Natural killer cell treated with Interleukin-12 subunit alpha and Interleukin-12 subunit beta and Interleukin-15 and Interleukin-18, amount 100 ng/mL, for 72 hours (primary cell): ENCODE measurements around the gene RUFY1. TPM values are rescaled to one million over a fixed set of nuclear protein-coding genes. Genes with fewer than 3 reads are reported as not detected.
"Not testable (repeated sequence)": the region's sequence is repeated elsewhere in the genome, so short reads cannot be mapped to it uniquely, and the experiment has no call there.

ENCODE experiments used
- ATAC-seq, 2 donors: fragments of 150-1000 bp; cut with Tn5 transposase in 1 of 2; sonication (Bioruptor Pico), chemical (Tn5 transposase) in 1 of 2; 2 replicates each; pipeline ENCODE4 v1.10.0; 2021
- DNase-seq: peaks from one replicate; pipeline ENCODE4 v3.0.0; 2022; ENCODE audit warnings: low spot score
- H3K27ac Mint-ChIP-seq, 2 donors: 1 replicate in 1 of 2; 2 replicates in 1 of 2; pipeline ENCODE4 v1.8.0; 2022; ENCODE audit warnings: mixed read lengths in 2 of 2, mild to moderate bottlenecking in 1 of 2, moderate library complexity in 1 of 2
- H3K27me3 Mint-ChIP-seq, 2 donors: 1 replicate in 1 of 2; 2 replicates in 1 of 2; pipeline ENCODE4 v1.8.0; 2022; ENCODE audit warnings: mixed read lengths in 2 of 2
- H3K36me3 Mint-ChIP-seq: one replicate; pipeline ENCODE4 v1.8.0; 2022; ENCODE audit warnings: mixed read lengths
- H3K4me1 Mint-ChIP-seq, 2 donors: 1 replicate in 1 of 2; 2 replicates in 1 of 2; pipeline ENCODE4 v1.8.0; 2022; ENCODE audit warnings: low read depth in 2 of 2, mixed read lengths in 2 of 2, mild to moderate bottlenecking in 1 of 2
- H3K4me3 Mint-ChIP-seq: one replicate; pipeline ENCODE4 v1.8.0; 2022; ENCODE audit warnings: mixed read lengths
- H3K9me3 Mint-ChIP-seq: 2 replicates; pipeline ENCODE4 v1.8.0; 2022; ENCODE audit warnings: mixed read lengths
- total RNA-seq, 2 donors: library from RNA; stranded (reverse); gene quantifications; one replicate each; pipeline ENCODE4 v1.2.3, GENCODE V29; 2022

Gene RUFY1
- total RNA-seq, 2 donors from 2014 or later = 29.2 to 41.0 TPM

DNA sequence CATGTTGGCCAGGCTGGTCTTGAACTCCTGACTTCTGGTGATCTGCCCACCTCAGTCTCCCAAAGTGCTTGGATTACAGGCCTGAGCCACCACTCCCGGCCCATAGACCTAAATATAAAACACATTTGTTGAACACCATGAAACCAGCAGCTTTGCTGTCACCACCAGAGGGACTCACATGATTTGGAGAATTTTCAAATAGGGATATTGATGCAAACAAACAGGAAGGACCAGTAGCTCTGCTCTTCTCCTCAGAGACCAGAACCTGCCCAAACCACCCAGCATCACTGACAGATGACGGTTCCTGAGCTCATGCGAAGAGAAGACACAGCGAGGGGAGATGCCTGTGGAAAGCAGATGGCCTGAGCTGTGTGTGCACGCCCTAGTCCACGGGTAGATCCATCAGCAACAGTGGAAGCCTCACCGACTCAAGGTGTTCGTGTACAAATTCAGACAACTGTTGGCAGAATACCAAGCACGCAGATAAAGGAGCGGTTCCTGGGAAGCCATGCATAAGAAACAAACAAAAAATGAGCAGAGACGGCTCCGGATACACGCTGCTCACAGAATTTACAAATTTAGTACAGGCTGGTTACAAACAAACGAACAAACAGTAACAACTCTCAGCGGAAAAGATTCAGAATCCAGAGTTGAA lies 30.8 kb upstream of the RUFY1 start:
- not testable (repeated sequence) for H3K4me1 Mint-ChIP-seq, H3K9me3 Mint-ChIP-seq, DNase-seq, H3K27me3 Mint-ChIP-seq, H3K27ac Mint-ChIP-seq, H3K4me3 Mint-ChIP-seq, H3K36me3 Mint-ChIP-seq, ATAC-seq

DNA sequence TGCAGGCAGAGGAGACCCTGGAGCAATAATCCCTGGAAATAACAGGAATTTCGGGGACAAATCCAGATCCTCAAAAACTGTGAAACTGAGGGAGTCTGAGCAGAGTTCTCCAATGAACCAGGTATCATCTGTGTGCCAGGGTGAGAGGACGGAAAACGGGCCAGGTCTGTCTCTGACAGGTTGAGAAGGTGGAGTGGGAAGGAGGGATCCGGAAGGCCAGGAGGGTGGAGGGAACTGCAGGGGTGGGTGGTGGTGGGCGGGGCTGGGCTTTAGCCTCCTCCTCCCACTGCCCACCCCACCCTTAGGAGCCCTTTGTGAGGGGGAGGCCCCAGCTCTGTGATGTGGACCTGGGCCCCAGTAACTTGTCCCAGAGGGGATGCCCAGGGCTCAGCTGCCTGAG lies 28.2 kb upstream of the RUFY1 start:
- not testable (repeated sequence) for H3K36me3 Mint-ChIP-seq, H3K27ac Mint-ChIP-seq, H3K27me3 Mint-ChIP-seq, H3K4me3 Mint-ChIP-seq, DNase-seq, H3K9me3 Mint-ChIP-seq, H3K4me1 Mint-ChIP-seq, ATAC-seq

DNA sequence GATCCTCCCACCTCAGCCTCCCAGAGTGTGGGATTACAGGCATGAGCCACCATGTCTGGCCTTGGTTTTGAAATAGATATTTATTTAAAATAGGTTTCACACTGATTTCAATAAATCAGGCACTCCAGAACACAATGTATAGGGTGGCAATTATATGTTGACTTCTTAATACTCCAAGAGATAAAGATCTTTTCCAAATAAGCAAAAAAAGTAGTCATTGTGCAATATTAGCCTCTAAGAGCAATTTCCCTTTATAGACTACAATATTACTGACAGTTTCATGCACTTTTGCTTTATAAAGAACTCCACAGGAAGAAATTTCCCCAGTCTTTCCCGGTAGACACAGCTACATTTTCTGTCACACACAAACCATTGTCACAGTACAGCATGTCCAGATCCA lies 23.4 kb upstream of the RUFY1 start:
- no peaks in the 10 kb centered on the region for H3K36me3 Mint-ChIP-seq
- ATAC-seq (no peak), DNase-seq (no peak)
- peaks cover 0 to 5% of the 10 kb centered on the region in 2 donors for H3K4me1 Mint-ChIP-seq
- H3K4me3 Mint-ChIP-seq = no peak overlapping the region
- no peaks in the 10 kb centered on the region for H3K9me3 Mint-ChIP-seq
- H3K27ac Mint-ChIP-seq = no peak overlapping the region
- H3K27me3 Mint-ChIP-seq = no peaks in the 10 kb centered on the region

DNA sequence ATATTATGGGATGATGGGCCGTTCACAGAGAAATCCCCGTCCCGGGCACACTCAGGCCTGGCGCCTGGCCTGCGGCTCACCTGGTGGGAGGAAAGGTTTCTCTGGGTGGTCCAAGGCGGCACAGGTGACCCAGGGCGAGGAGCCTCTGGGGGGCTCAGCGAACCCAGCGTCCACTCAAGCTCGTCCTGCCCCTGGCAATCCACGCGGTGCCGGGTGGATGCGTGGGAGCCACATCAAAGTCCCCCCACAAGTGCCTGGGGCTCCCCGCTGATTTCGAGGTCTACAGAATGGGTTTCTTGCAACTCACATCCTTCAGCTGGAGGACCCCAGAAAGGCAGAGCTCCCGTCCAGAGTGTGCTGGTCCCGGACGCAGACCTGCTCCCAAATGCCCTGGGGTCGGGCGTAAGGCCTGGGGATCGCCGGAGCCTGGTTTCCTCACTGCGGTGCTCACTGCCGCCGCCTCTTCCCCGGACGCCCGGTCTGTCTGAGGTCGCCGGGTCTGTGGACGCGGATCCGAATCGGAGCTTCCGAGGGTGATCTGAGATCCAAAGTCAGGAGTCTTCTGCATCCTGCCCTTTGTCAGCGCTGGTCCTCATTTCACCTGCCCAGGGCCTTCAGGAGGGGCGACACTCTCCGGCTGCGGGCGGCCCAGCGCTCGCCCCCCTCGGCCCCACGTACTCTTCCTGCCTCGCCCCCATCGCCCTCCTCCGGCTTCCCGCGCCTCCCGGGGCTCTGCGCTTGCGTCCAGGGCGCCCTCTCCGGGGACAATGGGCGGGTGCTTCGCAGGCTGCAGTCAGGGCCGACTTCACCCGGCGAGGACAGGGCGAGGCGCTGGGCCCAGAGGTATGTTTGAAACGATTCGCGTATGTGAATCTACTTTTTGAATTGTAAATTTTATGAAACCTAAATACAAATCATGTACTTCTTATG lies 20.0 kb upstream of the RUFY1 start:
- Mint-ChIP-seq H3K9me3 (no peaks in the 10 kb centered on the region), H3K36me3 (no peaks in the 10 kb centered on the region), H3K4me3 (peak overlapping the region; percentile 62), H3K27ac (no peak overlapping the region), H3K4me1 (peaks cover 7 to 11% of the 10 kb centered on the region in 2 donors), H3K27me3 (no peaks in the 10 kb centered on the region)
- DNase-seq = peak; percentile 86
- ATAC-seq = peak; percentile 97 to 98

DNA sequence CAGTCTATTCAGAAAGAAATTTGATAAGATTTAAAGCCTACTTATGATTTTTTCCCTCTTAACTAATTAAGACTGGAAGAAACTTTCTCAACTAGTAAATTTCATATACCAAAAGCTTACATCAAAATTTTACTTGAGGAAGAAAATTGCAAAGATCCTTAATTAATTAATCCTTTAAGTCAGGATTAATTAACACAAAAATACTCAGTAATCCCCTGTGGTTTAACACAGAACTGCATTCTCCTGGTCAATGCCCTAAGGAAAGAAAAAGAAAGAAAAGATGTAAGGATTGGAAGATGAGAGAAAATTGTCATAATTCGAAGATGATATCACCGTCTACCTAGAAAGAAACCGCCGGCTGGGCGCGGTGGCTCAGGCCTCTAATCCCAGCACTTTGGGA lies 17.3 kb upstream of the RUFY1 start:
- H3K4me1 Mint-ChIP-seq = peaks cover 7 to 10% of the 10 kb centered on the region in 2 donors
- H3K27me3 Mint-ChIP-seq = no peaks in the 10 kb centered on the region
- no peak overlapping the region for H3K4me3 Mint-ChIP-seq
- no peak for DNase-seq
- no peaks in the 10 kb centered on the region for H3K36me3 Mint-ChIP-seq
- no peak overlapping the region for H3K27ac Mint-ChIP-seq
- ATAC-seq = no peak
- no peaks in the 10 kb centered on the region for H3K9me3 Mint-ChIP-seq

DNA sequence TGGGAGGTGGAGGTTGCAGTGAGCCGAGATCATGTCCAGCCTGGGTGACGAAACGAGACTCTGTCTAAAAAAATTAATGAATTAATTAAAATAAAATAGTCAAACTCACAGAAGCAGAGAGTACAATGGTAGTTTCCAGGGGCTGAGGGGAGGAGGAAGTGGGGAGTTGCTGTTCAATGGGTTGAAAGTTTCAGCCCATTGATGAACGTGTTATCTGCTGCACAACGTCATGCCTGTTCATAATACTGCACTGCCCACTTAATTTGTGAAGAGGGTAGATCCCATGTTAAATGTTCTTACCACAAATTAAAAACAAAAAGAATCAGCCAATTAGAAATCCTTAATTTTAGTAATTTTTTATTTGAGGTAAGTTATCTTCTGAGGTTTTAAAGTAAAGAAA lies 16.4 kb upstream of the RUFY1 start:
- ATAC-seq (no peak), DNase-seq (no peak)
- Mint-ChIP-seq H3K27ac (no peak overlapping the region), H3K9me3 (no peaks in the 10 kb centered on the region), H3K4me1 (peaks cover 7 to 10% of the 10 kb centered on the region in 2 donors), H3K4me3 (peak overlapping the region; percentile 68), H3K36me3 (no peaks in the 10 kb centered on the region), H3K27me3 (no peaks in the 10 kb centered on the region)

DNA sequence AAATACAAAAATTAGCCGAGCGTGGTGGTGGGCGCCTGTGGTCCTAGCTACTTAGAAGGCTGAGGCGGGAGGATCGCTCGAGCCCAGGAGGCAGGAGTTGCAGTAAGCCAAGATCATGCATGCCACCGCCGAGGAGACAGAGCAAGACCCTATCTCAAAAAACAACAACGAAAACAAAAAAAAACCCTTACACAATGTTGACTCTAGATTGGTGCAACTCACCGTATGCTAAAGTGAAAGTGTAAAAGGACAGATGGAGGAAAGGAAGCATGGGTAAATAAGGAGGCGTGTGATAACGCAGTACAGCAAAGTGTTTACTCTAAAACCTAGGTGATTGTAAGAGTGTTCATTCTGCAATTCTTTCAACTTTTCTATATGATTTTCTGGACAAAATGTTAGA lies 15.9 kb upstream of the RUFY1 start:
- DNase-seq = no peak
- H3K27ac Mint-ChIP-seq = no peak overlapping the region
- no peaks in the 10 kb centered on the region for H3K9me3 Mint-ChIP-seq
- ATAC-seq = no peak
- peaks cover 7 to 10% of the 10 kb centered on the region in 2 donors for H3K4me1 Mint-ChIP-seq
- no peaks in the 10 kb centered on the region for H3K36me3 Mint-ChIP-seq
- H3K4me3 Mint-ChIP-seq = peak overlapping the region; percentile 68
- no peaks in the 10 kb centered on the region for H3K27me3 Mint-ChIP-seq

DNA sequence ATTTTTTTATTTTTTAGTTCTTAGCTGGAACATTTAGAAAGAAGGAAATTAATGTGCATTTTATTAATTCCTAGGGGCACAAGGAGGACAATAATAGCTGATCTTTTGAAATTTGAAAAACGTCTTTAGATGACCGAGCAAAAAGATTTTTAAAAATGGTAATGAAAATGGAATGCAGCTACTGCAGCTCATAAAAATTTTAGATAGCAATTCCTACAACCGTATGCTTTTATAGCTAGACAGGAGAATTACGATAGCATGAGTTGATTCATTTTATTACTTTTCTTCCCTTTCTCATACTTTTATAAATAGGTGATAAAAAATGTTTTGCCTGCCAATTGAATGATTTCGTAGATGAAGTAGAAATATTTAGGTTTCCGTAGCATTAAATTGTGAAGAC lies 13.7 kb upstream of the RUFY1 start:
- DNase-seq = no peak
- no peak for ATAC-seq
- Mint-ChIP-seq H3K36me3 (no peaks in the 10 kb centered on the region), H3K4me3 (no peak overlapping the region), H3K27me3 (no peaks in the 10 kb centered on the region), H3K9me3 (no peaks in the 10 kb centered on the region), H3K4me1 (peaks cover 7 to 8% of the 10 kb centered on the region in 2 donors), H3K27ac (no peak overlapping the region)

DNA sequence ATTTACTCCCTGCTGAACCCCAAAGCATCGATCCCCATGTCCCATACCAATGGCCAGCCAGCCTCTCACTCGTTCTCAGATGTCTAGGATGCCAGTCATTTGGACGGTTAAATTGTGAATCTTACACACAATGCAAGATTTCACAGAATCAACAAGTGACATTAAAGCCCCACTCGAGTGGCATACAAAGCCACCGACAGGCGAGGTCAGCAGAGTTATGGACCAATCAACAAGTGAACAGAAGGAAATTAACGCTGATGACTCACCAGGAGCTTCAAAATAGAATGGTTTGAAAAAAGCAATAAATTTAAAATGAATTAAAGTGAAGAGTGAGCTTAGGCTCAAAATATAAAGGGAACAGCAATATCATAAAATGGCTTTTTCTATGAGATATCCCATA lies 8.2 kb upstream of the RUFY1 start:
- H3K4me1 Mint-ChIP-seq = no peaks in the 10 kb centered on the region
- no peak for ATAC-seq
- no peak overlapping the region for H3K27ac Mint-ChIP-seq
- DNase-seq = no peak
- no peaks in the 10 kb centered on the region for H3K27me3 Mint-ChIP-seq
- H3K4me3 Mint-ChIP-seq = no peak overlapping the region
- no peaks in the 10 kb centered on the region for H3K36me3 Mint-ChIP-seq
- no peaks in the 10 kb centered on the region for H3K9me3 Mint-ChIP-seq

DNA sequence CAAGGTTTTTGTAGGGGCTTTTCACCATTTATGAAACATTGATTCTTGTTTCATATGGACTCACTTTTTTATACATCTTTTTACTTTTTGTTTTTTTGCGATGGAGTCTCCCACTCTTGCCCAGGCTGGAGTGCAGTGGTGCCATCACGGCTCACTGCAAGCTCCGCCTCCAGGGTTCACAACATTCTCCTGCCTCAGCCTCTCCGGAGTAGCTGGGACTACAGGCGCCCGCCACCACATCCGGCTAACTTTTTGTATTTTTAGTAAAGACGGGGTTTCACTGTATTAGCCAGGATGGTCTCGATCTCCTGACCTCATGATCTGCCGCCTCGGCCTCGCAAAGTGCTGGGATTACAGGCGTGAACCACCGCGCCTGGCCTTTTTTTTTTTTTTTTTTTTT lies 7.1 kb upstream of the RUFY1 start:
- not testable (repeated sequence) for H3K4me3 Mint-ChIP-seq, H3K4me1 Mint-ChIP-seq, H3K36me3 Mint-ChIP-seq, H3K9me3 Mint-ChIP-seq, DNase-seq, H3K27me3 Mint-ChIP-seq, ATAC-seq, H3K27ac Mint-ChIP-seq

DNA sequence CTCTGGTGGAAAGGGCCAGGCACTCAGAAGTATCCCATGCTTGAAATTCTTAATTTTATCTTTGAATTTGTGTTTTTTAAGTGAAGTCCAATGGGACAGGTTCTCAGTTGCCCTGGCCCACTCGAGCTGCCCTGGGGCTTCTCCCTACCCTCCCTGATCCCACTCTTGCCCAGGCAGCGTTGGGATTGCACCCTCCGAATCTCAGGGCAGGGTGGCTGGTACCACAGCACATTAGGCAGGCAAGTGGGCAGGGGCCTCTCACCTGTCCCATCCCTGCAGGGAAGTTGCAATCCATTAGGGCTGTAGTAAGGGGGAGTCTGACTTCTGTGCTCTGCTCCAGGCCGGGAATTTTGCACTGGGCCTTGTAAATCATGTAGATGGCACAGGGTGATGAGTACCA lies 2.7 kb downstream of the RUFY1 start:
- ATAC-seq = no peak
- Mint-ChIP-seq H3K27me3 (no peaks in the 10 kb centered on the region), H3K27ac (no peak overlapping the region), H3K36me3 (peaks cover 5% of the 10 kb centered on the region), H3K9me3 (no peaks in the 10 kb centered on the region), H3K4me3 (no peak overlapping the region), H3K4me1 (peaks cover 11 to 22% of the 10 kb centered on the region in 2 donors)
- no peak for DNase-seq

DNA sequence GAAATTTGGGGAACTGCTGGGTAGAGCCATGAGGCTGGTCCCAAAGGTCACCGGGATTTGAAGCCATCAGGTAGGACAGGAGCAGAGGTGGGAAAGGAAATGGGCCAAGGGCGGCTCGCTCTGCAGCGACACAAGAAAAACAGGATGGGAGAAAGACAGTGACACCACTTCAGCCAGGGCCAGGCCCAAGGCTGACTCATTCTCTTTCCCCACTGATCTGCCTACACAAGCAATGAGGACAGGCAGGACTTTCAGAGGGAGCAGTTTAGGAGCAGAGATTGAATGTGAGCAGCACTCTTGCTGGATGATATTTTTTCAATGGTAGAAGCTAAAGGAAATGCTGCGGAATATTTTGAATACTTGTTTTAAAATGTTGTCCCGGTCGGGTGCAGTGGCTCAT lies 3.5 kb downstream of the RUFY1 start:
- Mint-ChIP-seq H3K36me3 (peaks cover 5% of the 10 kb centered on the region), H3K9me3 (no peaks in the 10 kb centered on the region), H3K4me1 (peaks cover 17 to 24% of the 10 kb centered on the region in 2 donors), H3K27me3 (no peaks in the 10 kb centered on the region), H3K4me3 (no peak overlapping the region), H3K27ac (peak overlapping the region in 1 of 2 donors; percentile 38)
- DNase-seq (no peak), ATAC-seq (no peak)

DNA sequence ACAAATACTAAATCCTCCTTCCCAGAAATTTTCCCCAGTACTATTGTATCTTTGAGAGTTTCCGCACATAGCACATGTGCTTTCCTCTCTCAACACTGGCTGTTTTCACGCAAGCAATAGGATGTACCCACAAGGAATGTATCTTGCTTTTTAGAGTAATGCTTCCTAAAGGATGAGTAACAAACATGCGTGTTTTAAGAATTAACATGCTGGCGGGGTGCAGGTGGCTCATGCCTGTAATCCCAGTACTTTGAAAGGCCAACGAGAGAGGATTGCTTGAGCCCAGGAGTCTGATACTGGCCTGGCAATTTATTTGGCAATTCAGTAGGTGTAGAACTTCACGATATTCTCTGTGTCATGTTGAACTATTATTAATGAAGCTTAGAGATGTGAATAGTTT lies 4.6 kb downstream of the RUFY1 start:
- peaks cover 17 to 26% of the 10 kb centered on the region in 2 donors for H3K4me1 Mint-ChIP-seq
- no peak overlapping the region for H3K4me3 Mint-ChIP-seq
- H3K27ac Mint-ChIP-seq = no peak overlapping the region
- DNase-seq (no peak), ATAC-seq (no peak)
- H3K27me3 Mint-ChIP-seq = no peaks in the 10 kb centered on the region
- no peaks in the 10 kb centered on the region for H3K9me3 Mint-ChIP-seq
- peaks cover 3% of the 10 kb centered on the region for H3K36me3 Mint-ChIP-seq

DNA sequence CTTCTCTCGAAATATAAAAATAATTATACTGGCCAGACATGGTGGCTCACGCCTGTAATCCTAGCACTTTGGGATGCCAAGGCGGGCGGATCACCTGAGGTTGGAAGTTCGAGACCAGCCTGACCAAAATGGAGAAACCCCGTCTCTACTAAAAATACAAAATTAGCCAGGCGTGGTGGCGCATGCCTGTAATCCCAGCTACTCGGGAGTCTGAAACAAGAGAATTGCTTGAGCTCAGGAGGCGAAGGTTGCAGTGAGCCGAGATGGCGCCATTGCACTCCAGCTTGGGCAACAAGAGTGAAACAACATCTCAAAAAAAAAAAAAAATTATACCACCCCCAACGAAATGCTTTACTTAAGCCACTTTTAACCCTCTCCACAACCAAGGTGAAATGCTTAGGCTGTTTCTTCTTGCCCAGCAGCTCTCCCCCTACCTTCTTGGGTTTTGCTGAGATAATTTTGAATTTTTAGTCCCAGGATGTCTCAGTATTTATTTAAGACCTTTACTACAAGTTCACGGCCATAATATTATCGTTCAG lies 8.0 kb downstream of the RUFY1 start:
- H3K36me3 Mint-ChIP-seq, H3K9me3 Mint-ChIP-seq: not testable (repeated sequence)

More for the DNA sequence above, 8.0 kb downstream of the RUFY1 start:
- H3K4me1 Mint-ChIP-seq = peaks cover 10 to 17% of the 10 kb centered on the region in 2 donors
- not testable (repeated sequence) for ATAC-seq, DNase-seq, H3K27me3 Mint-ChIP-seq
- peak overlapping the region in 1 of 2 donors; percentile 91 for H3K27ac Mint-ChIP-seq
- H3K4me3 Mint-ChIP-seq = peak overlapping the region; percentile 95
